Progenitor cell of endocrine pancreas (in vitro differentiated cells): ENCODE measurements around the gene YPEL2. TPM values are rescaled to one million over a fixed set of nuclear protein-coding genes. Genes with fewer than 3 reads are reported as not detected.
A peak's percentile ranks its signal among the peaks of the same experiment; 100 is the strongest.

Experiments used
- DNase-seq: peaks from one replicate; pipeline ENCODE4 v3.0.0; 2021; ENCODE audit warnings: low spot score; ENCODE audit not compliant: unreplicated experiment
- H3K27ac Mint-ChIP-seq: 2 replicates; pipeline ENCODE4 v1.8.0; 2021; ENCODE audit warnings: mild to moderate bottlenecking, moderate library complexity, mixed read lengths
- H3K27me3 Mint-ChIP-seq: 2 replicates; pipeline ENCODE4 v1.8.0; 2021; ENCODE audit warnings: mixed read lengths
- H3K36me3 Mint-ChIP-seq: 2 replicates; pipeline ENCODE4 v1.8.0; 2022; ENCODE audit warnings: mixed read lengths; ENCODE audit not compliant: insufficient read depth
- H3K4me1 Mint-ChIP-seq: 2 replicates; pipeline ENCODE4 v1.8.0; 2021; ENCODE audit warnings: low read depth, mixed read lengths
- H3K4me3 Mint-ChIP-seq: 2 replicates; pipeline ENCODE4 v1.8.0; 2021; ENCODE audit warnings: low read depth, mild to moderate bottlenecking, moderate library complexity, mixed read lengths
- H3K9me3 Mint-ChIP-seq: 2 replicates; pipeline ENCODE4 v1.8.0; 2021; ENCODE audit warnings: low read depth, mixed read lengths
- total RNA-seq: library from RNA; stranded (reverse); gene quantifications from 2 replicates; pipeline ENCODE4 v1.2.1, GENCODE V29; 2021
- TF ChIP-seq, protein P1 (sequence below): fragments of 200-600 bp; sonication (generic); IDR thresholded peaks from one replicate; pipeline ENCODE4 v1.5.0; 2021; ENCODE audit warnings: antibody characterized with exemption, mild to moderate bottlenecking; ENCODE audit not compliant: unreplicated experiment

YPEL2 gene
- total RNA-seq, 1 donor from 2014 or later, result 39.9 TPM

DNA sequence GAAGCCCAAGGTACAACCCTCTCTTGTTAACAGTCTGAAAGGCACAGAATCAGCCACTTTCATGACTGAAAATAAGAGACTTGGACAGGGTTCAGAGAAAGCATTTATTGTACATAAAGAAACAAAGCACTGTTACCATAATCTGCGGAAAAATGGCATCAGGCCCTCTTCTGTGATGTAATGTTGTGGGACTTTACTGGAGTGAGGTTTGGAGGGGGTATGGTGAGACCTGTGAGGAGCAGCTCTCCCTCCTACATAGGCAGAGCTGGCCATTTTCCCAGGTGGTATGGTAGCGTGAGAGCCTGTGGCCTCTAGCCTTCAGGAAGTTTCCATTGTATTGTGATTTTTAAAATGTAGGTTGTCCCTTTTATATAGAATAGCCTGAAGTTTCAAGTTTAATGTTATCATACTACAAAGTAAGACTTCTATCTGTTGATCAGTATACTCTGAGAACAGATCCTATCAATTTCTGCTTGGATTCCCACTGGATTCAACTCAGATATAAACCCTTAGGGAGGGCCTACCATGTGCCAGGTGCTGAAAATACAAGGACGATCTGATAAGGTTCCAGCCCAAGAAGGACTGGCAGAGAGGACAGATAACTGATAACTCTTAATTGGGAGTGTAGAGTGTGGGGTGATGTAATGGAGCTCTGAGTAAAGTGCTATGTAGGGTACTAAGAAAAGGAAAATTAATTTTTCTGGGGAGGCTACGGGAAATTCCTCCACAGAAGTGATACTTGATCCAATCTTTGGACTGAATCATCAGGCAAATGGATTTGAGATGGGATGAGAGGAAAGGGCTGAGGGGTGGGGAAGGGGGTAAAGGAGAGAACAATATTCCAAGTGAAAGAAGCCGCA is 4.1 kb upstream of the YPEL2 start:
- Mint-ChIP-seq H3K4me1 (peaks cover 29% of the 10 kb centered on the region), H3K9me3 (no peaks in the 10 kb centered on the region), H3K27ac (no peak overlapping the region), H3K36me3 (no peaks in the 10 kb centered on the region), H3K27me3 (no peaks in the 10 kb centered on the region), H3K4me3 (no peak overlapping the region)
- TF ChIP-seq, protein P1, sequence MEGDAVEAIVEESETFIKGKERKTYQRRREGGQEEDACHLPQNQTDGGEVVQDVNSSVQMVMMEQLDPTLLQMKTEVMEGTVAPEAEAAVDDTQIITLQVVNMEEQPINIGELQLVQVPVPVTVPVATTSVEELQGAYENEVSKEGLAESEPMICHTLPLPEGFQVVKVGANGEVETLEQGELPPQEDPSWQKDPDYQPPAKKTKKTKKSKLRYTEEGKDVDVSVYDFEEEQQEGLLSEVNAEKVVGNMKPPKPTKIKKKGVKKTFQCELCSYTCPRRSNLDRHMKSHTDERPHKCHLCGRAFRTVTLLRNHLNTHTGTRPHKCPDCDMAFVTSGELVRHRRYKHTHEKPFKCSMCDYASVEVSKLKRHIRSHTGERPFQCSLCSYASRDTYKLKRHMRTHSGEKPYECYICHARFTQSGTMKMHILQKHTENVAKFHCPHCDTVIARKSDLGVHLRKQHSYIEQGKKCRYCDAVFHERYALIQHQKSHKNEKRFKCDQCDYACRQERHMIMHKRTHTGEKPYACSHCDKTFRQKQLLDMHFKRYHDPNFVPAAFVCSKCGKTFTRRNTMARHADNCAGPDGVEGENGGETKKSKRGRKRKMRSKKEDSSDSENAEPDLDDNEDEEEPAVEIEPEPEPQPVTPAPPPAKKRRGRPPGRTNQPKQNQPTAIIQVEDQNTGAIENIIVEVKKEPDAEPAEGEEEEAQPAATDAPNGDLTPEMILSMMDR, result no peak
- DNase-seq, result no peak

DNA sequence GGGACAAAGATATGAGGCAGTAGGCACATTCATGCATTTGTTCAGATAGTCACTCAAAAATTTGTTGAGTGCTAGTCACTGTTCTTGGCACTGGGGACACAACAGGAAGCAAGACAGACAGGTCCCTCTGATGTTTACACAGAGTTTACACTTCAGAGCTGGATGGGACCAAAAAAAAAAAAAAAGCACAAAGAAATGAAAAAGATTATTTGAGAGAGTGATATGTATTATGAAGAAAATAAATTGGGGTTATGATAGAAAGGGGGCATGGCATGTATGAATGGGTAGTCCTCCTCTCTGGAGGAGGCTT is 3.5 kb upstream of the YPEL2 start:
- TF ChIP-seq, protein P1, result no peak
- H3K27me3 Mint-ChIP-seq, result no peaks in the 10 kb centered on the region
- no peak for DNase-seq
- no peaks in the 10 kb centered on the region for H3K9me3 Mint-ChIP-seq
- H3K4me1 Mint-ChIP-seq, result peaks cover 32% of the 10 kb centered on the region
- H3K36me3 Mint-ChIP-seq, result no peaks in the 10 kb centered on the region
- no peak overlapping the region for H3K4me3 Mint-ChIP-seq
- no peak overlapping the region for H3K27ac Mint-ChIP-seq

DNA sequence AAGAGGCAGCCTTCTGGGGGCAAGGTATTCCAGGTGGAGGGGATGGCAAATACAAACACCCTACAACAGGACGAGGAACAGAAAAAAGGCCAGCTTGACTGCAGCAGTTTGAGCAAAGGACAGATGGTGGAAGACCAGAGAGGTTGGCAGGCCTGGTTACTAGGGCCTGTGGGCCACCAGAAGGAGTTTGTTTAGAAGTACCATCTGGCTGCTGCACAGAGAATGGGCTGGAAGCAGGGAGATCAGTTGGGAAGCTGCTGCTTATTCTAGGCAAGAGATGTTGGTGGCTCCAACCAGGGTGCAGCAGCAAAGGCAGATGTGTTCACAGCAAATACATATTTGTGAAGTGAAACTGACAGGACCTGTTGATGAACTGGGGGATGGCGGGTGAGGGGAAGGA is 2.9 kb upstream of the YPEL2 start:
- TF ChIP-seq, protein P1, result no peak
- peaks cover 39% of the 10 kb centered on the region for H3K4me1 Mint-ChIP-seq
- H3K36me3 Mint-ChIP-seq, result no peaks in the 10 kb centered on the region
- no peaks in the 10 kb centered on the region for H3K9me3 Mint-ChIP-seq
- no peak overlapping the region for H3K4me3 Mint-ChIP-seq
- peak overlapping the region; percentile 96 for H3K27ac Mint-ChIP-seq
- no peaks in the 10 kb centered on the region for H3K27me3 Mint-ChIP-seq
- no peak for DNase-seq

DNA sequence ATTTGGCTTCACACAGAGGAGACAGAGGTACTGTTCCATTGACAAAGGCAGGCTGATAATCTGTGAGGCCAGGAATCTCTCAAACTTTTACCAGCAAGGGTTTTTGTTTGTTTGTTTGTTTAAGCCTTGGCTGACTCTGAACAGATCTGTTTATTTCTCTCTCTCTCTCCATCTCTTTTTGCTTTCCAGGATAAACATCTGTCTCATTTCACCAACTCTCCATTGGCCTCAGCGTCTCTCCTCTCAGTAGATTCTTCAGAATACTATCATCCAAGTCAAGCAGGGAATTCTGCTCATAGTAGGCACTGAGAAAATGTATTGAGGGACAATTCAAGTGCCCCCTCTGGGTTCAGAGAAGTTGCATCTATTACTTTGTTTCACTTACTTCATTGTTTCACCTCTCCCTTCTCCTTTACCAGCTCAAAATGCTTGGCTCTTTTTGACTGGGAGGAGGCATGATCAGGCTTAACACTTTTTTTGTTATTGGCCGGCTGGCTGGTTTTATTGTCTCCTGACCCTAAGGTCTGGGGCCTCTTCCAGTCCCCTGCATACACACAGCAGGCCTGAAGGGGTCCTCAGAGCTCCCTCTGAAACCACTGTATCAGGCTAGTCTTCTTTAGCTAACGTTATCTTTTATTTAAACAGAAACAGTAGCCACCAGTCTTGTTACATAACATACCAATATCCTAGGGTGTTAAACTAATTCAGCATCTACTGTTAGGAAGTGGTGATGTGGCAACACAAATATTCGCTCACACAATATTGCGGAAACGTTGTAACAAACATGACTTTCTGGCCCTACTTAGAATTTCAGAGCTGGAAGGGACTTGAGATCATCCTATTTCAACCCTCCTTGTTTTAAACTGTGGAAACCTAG is 2.0 kb upstream of the YPEL2 start:
- H3K4me3 Mint-ChIP-seq, result peak overlapping the region; percentile 42
- H3K9me3 Mint-ChIP-seq, result no peaks in the 10 kb centered on the region
- no peaks in the 10 kb centered on the region for H3K27me3 Mint-ChIP-seq
- TF ChIP-seq, protein P1, result peak; percentile 80
- DNase-seq, result peak; percentile 21
- no peaks in the 10 kb centered on the region for H3K36me3 Mint-ChIP-seq
- H3K27ac Mint-ChIP-seq, result peak overlapping the region; percentile 96
- H3K4me1 Mint-ChIP-seq, result peaks cover 46% of the 10 kb centered on the region
